Loucy (cell line): ENCODE results near the gene RCAN3.

Experiments
- EZH2phosphoT487 ChIP-seq: fragments of 200-600 bp; IDR thresholded peaks from 2 replicates; pipeline ENCODE4 v1.6.1; 2018; ENCODE audit warnings: antibody characterized with exemption, mild to moderate bottlenecking, moderate library complexity, borderline replicate concordance
- TF ChIP-seq, protein P1 (sequence below): fragments of 200-600 bp; sonication (generic); conservative IDR thresholded peaks from 2 replicates; pipeline ENCODE4 v1.5.1; 2014; ENCODE audit warnings: mild to moderate bottlenecking, antibody characterized with exemption, low read length

DNA sequence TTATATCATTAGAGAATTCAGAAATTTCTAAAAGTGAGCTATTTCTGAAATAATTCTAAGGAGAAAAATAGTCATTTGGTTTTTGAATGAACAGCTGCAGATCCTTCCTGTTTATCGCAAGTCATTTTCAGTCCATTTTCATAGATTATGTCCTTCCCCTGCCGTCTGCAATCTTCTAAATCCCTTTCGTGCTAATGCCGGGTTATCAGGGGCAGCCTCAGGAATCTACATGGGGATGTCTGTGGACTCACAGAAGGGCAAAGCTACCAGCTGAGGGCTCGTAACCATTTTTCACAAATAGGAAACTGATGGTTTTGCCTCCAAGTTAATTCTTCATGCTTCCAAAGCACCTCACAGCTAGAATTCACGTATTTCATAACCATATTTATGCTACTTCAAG, 23.0 kb downstream of the RCAN3 start:
- TF ChIP-seq, protein P1, sequence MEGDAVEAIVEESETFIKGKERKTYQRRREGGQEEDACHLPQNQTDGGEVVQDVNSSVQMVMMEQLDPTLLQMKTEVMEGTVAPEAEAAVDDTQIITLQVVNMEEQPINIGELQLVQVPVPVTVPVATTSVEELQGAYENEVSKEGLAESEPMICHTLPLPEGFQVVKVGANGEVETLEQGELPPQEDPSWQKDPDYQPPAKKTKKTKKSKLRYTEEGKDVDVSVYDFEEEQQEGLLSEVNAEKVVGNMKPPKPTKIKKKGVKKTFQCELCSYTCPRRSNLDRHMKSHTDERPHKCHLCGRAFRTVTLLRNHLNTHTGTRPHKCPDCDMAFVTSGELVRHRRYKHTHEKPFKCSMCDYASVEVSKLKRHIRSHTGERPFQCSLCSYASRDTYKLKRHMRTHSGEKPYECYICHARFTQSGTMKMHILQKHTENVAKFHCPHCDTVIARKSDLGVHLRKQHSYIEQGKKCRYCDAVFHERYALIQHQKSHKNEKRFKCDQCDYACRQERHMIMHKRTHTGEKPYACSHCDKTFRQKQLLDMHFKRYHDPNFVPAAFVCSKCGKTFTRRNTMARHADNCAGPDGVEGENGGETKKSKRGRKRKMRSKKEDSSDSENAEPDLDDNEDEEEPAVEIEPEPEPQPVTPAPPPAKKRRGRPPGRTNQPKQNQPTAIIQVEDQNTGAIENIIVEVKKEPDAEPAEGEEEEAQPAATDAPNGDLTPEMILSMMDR: no peak
- no peak for TF ChIP-seq EZH2phosphoT487
